ENCODE measurements around the gene HCAR2.

DNA sequence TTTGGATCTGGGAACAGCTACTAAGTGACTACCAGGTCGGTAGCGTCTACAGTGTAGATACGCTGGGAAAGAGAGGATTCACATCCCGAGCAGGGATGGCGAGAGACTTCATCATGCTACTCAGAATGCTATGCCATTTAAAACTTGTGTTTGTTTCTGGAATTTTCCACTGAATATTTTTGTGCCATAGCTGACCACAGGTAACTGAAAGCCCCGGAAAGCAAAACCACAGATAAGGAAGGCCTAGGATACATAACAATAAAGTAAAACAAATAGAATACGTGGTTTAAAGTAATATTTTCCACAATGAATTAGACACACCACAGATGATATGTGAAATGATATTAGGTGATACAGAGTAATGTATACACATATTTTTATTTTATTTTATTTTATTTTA lies 35.4 kb upstream of the HCAR2 start:
- TF ChIP-seq POLR2AphosphoS5 (IDR thresholded peaks at IDR 0.05; ENCODE audit: insufficient read depth in 1 of 2, low read depth in 1 of 2) (no peak), POLR2A (IDR thresholded peaks at IDR 0.05) (no peak)
- TF ChIP-seq, protein P1, sequence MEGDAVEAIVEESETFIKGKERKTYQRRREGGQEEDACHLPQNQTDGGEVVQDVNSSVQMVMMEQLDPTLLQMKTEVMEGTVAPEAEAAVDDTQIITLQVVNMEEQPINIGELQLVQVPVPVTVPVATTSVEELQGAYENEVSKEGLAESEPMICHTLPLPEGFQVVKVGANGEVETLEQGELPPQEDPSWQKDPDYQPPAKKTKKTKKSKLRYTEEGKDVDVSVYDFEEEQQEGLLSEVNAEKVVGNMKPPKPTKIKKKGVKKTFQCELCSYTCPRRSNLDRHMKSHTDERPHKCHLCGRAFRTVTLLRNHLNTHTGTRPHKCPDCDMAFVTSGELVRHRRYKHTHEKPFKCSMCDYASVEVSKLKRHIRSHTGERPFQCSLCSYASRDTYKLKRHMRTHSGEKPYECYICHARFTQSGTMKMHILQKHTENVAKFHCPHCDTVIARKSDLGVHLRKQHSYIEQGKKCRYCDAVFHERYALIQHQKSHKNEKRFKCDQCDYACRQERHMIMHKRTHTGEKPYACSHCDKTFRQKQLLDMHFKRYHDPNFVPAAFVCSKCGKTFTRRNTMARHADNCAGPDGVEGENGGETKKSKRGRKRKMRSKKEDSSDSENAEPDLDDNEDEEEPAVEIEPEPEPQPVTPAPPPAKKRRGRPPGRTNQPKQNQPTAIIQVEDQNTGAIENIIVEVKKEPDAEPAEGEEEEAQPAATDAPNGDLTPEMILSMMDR (IDR thresholded peaks at IDR 0.05), result no peak

Measured in vagina (tissue), 2 donors.